Testis (tissue), 2 donors: Measurements from ENCODE around the gene C9orf50.

Source experiments
- POLR2A ChIP-seq: fragments of 450-650 bp; IDR thresholded peaks from one replicate; pipeline ENCODE4 v1.6.1; 2017; ENCODE audit warnings: antibody characterized with exemption, mild to moderate bottlenecking, moderate library complexity
- TF ChIP-seq, protein P1 (sequence below), 3 experiments: fragments of 450-650 bp in 2 of 3; fragments of 200-600 bp in 1 of 3; sonication (generic) in 1 of 3; IDR thresholded peaks; one replicate each; pipeline ENCODE4 v1.5.1; 2016 to 2019; ENCODE audit warnings: antibody characterized with exemption in 3 of 3, mild to moderate bottlenecking in 2 of 3, moderate library complexity in 1 of 3

DNA sequence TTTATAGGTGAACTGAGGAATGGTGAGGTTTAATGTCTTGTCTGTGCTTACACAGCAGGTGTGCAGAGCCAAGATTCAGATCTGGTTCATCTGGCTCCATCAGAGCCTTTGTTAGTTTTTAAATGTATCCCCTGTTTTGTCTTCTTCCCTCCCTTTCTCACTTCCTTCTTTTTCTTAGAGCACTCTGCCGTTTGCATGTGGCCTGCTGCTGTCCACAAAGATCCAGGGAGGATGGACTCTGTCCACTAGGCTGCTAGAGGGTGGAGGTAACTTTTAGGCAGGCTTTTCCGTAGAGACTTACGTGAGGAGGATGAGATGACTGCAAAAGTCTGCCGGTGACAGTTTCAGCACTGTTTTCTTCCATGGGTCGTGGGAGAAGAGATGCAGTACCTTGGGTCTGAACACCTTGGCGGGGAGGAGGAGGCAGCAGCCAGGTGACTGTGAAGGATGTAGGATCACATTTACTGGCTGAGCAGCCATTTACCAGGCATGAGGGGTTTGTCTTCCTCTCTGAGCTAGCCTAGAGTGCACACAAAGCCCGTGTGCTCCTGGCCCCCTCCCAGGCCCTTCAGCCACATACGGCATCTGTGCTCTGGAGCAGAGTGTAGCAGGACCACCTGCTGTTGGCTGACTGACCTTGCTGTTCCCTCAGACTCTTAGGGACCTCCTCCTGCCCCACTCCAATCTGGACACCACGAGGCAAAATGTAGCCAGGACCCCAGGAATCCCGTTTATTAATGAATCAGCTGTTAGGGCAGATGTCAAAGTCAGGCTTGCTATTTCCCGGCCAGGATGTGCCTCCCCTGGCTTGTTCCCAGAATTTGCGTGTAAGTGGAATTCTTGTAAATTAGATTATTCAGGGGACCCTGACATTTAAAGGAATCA, 6.9 kb upstream of the C9orf50 start:
- TF ChIP-seq, protein P1, sequence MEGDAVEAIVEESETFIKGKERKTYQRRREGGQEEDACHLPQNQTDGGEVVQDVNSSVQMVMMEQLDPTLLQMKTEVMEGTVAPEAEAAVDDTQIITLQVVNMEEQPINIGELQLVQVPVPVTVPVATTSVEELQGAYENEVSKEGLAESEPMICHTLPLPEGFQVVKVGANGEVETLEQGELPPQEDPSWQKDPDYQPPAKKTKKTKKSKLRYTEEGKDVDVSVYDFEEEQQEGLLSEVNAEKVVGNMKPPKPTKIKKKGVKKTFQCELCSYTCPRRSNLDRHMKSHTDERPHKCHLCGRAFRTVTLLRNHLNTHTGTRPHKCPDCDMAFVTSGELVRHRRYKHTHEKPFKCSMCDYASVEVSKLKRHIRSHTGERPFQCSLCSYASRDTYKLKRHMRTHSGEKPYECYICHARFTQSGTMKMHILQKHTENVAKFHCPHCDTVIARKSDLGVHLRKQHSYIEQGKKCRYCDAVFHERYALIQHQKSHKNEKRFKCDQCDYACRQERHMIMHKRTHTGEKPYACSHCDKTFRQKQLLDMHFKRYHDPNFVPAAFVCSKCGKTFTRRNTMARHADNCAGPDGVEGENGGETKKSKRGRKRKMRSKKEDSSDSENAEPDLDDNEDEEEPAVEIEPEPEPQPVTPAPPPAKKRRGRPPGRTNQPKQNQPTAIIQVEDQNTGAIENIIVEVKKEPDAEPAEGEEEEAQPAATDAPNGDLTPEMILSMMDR (IDR thresholded peaks at IDR 0.05): no peak
- no peak for TF ChIP-seq POLR2A
